K562 (cell line): ENCODE data around the gene TMEM187. TPM values are rescaled to one million over a fixed set of nuclear protein-coding genes. Genes with fewer than 3 reads are reported as not detected.
A peak's percentile ranks its signal among the peaks of the same experiment; 100 is the strongest.

Source experiments
- ATAC-seq: fragments of 200-7000 bp; cut with Tn5 transposase; 3 replicates; pipeline ENCODE4 v1.9.1; 2020; ENCODE audit warnings: moderate library complexity
- BruUV-seq: library from RNA; stranded (reverse); fragments of 400-500 nt; replicated peaks from 2 replicates; lab custom pipeline; 2021; lab: Mats Ljungman, UMichigan
- CTCF ChIA-PET: fragments of 300-600 bp; formaldehyde crosslinking; extraction: SDS; loops from one replicate; lab custom pipeline; 2021; ENCODE audit warnings: low intra/inter-chr PET ratio; lab: Yijun Ruan, JAX
- POLR2A ChIA-PET: fragments of 300-600, 350-650 bp; sonication (Branson Sonifier 250); formaldehyde crosslinking; extraction: SDS; loops from one replicate; lab custom pipeline; 2021; ENCODE audit warnings: antibody characterized with exemption, inconsistent platforms; lab: Yijun Ruan, JAX
- DNase-seq, 4 experiments: peaks; one replicate each; pipeline versions ENCODE4 v3.0.0 to v3.0.0-alpha.2; 2011 to 2018; ENCODE audit warnings: low spot score in 3 of 4, mixed read lengths in 3 of 4; ENCODE audit errors: extremely low read depth in 1 of 4
- FAIRE-seq: peaks from 2 replicates; lab custom pipeline; 2011; peaks lifted over from hg19 to GRCh38; lab: Jason Lieb, UNC
- H2AFZ ChIP-seq: 2 replicates; pipeline ENCODE4 v1.6.0; 2011; ENCODE audit warnings: low read depth, low read length, control low read depth, inconsistent platforms
- H3K27ac ChIP-seq: fragments of 200-600 bp; 3 replicates; pipeline ENCODE4 v1.8.0; 2011; ENCODE audit warnings: low read depth, mild to moderate bottlenecking, control low read depth, inconsistent platforms, low read length, moderate library complexity, mixed read lengths; ENCODE audit errors: extremely low read depth
- H3K27me3 ChIP-seq, 2 experiments: fragments of 300-600 bp in 1 of 2; 2 replicates in 1 of 2; 3 replicates in 1 of 2; pipeline versions ENCODE4 v1.6.0 to v1.8.0; 2011; ENCODE audit warnings: inconsistent platforms in 2 of 2, low read length in 2 of 2, mild to moderate bottlenecking in 1 of 2, mixed read lengths in 1 of 2, moderate library complexity in 1 of 2; ENCODE audit not compliant: control insufficient read depth in 2 of 2, insufficient read depth in 2 of 2
- H3K36me3 ChIP-seq: fragments of 300-600 bp; 3 replicates; pipeline ENCODE4 v1.8.0; 2011; ENCODE audit warnings: mild to moderate bottlenecking, low read length, inconsistent platforms; ENCODE audit not compliant: control insufficient read depth, insufficient read depth
- H3K4me1 ChIP-seq, 2 experiments: fragments of 200-600 bp in 1 of 2; replicated peaks in 1 of 2; 2 replicates in 1 of 2; 3 replicates in 1 of 2; pipeline versions ENCODE4 v1.5.1 to v1.8.0; 2011; ENCODE audit warnings: inconsistent platforms in 2 of 2, low read length in 2 of 2, mild to moderate bottlenecking in 1 of 2, mixed read lengths in 1 of 2, moderate library complexity in 1 of 2; ENCODE audit not compliant: control insufficient read depth in 2 of 2, insufficient read depth in 2 of 2
- H3K4me2 ChIP-seq: 2 replicates; pipeline ENCODE4 v1.6.1; 2011; ENCODE audit warnings: low read length, control low read depth, inconsistent platforms, mixed read lengths; ENCODE audit not compliant: insufficient read depth
- H3K4me3 ChIP-seq: fragments of 200-600 bp; sonication (generic), shearing (Covaris generic); 2 replicates; pipeline ENCODE4 v1.5.1; 2016; ENCODE audit warnings: control low read depth, inconsistent platforms
- H3K79me2 ChIP-seq: fragments of 200-600 bp; 3 replicates; pipeline ENCODE4 v1.8.0; 2011; ENCODE audit warnings: low read length, inconsistent platforms; ENCODE audit not compliant: control insufficient read depth, insufficient read depth
- H3K9ac ChIP-seq, 2 experiments: 2 replicates each; pipeline versions ENCODE4 v1.6.0 to v1.6.1; 2011; ENCODE audit warnings: low read depth in 2 of 2, low read length in 2 of 2, control low read depth in 1 of 2, inconsistent platforms in 1 of 2, mild to moderate bottlenecking in 1 of 2, mixed read lengths in 1 of 2; ENCODE audit not compliant: insufficient read depth in 1 of 2
- H3K9me1 ChIP-seq: one replicate; pipeline ENCODE4 v1.6.0; 2011; ENCODE audit warnings: inconsistent platforms, mild to moderate bottlenecking, low read length, moderate library complexity; ENCODE audit not compliant: control insufficient read depth, insufficient read depth
- H3K9me3 ChIP-seq: replicated peaks from 2 replicates; pipeline ENCODE4 v1.5.1; 2011; ENCODE audit warnings: low read depth, low read length, inconsistent platforms; ENCODE audit not compliant: control insufficient read depth, insufficient read depth
- H4K20me1 ChIP-seq: replicated peaks from 2 replicates; pipeline ENCODE4 v1.6.1; 2011; ENCODE audit warnings: low read length, inconsistent platforms, mixed read lengths; ENCODE audit not compliant: control insufficient read depth, insufficient read depth
- BHLHE40 ChIP-seq: IDR thresholded peaks from 2 replicates; pipeline ENCODE4 v1.6.1; 2011; ENCODE audit warnings: low read length, improper control_type of control experiment
- CBFB ChIP-seq: sonication (generic); formaldehyde crosslinking; IDR thresholded peaks from 2 replicates; pipeline ENCODE4 v1.4.0; 2020; ENCODE audit warnings: mild to moderate bottlenecking, missing genetic modification reagents
- KDM5B ChIP-seq: fragments of 200-600 bp; sonication (generic); IDR thresholded peaks from 2 replicates; pipeline ENCODE4 v1.6.1; 2012; ENCODE audit warnings: low read depth, mild to moderate bottlenecking, moderate library complexity, low read length, control low read depth, inconsistent platforms; ENCODE audit not compliant: insufficient replicate concordance
- POLR2G ChIP-seq: fragments of 200-400 bp; formaldehyde crosslinking; IDR thresholded peaks from 2 replicates; pipeline ENCODE4 v1.6.1; 2017; ENCODE audit warnings: low read depth, mild to moderate bottlenecking, antibody characterized with exemption, low read length, moderate library complexity
- RBFOX2 ChIP-seq: fragments of 200-400 bp; formaldehyde crosslinking; IDR thresholded peaks from 2 replicates; pipeline ENCODE4 v1.6.1; 2017; ENCODE audit warnings: low read depth, mild to moderate bottlenecking, low read length, moderate library complexity
- REST ChIP-seq, 2 experiments: fragments of 450-650 bp; formaldehyde crosslinking in 1 of 2; IDR thresholded peaks; 2 replicates each; pipeline versions ENCODE4 v1.4.0 to v1.6.1; 2014 to 2020; ENCODE audit warnings: mild to moderate bottlenecking in 2 of 2, borderline replicate concordance in 1 of 2, low read depth in 1 of 2
- SFPQ ChIP-seq: fragments of 200-400 bp; formaldehyde crosslinking; IDR thresholded peaks from 2 replicates; pipeline ENCODE4 v1.6.1; 2017; ENCODE audit warnings: mild to moderate bottlenecking, low read depth, low read length, moderate library complexity
- SIN3B ChIP-seq: fragments of 450-650 bp; IDR thresholded peaks from 2 replicates; pipeline ENCODE4 v1.6.1; 2017; ENCODE audit warnings: low read depth, mild to moderate bottlenecking, moderate library complexity
- ZNF143 ChIP-seq: sonication (generic); formaldehyde crosslinking; IDR thresholded peaks from 2 replicates; pipeline ENCODE4 v1.9.0; 2022; ENCODE audit warnings: mild to moderate bottlenecking, missing genetic modification reagents
- whole genome bisulfite sequencing: fragments of 100-300 bp; shearing (Covaris generic); methylation state at CpG from one replicate; pipeline ENCODE4 v1.1.6; 2016; ENCODE audit warnings: low coverage, mixed read lengths; ENCODE audit not compliant: insufficient coverage; ENCODE audit errors: missing lambda C conversion rate; 5-methylcytosine and 5-hydroxymethylcytosine counted together
- in situ Hi-C: fragments of 300-500 bp; cut with MboI; formaldehyde crosslinking; loops from 4 replicates; pipeline ENCODE4 v1.15.0; 2018; ENCODE audit warnings: inconsistent platforms, mixed read lengths
- intact Hi-C: fragments of 100-400 bp; cut with micrococcal nuclease; formaldehyde crosslinking; loops from 2 replicates; pipeline ENCODE4 v1.14.2; 2022
- polyA plus RNA-seq, 8 experiments: library from polyadenylated mRNA; depleted of rRNA in 4 of 8; stranded (reverse) in 5 of 8; unstranded in 3 of 8; fragments of >200 nt; fragmentation: Nextera tagmentation in 2 of 8; fragmentation: Illumina TruSeq in 1 of 8; extraction: Ambion mirVana in 2 of 8; extraction: Trizol in 1 of 8; gene quantifications; 2 replicates each; pipeline versions ENCODE4 v1.2.1 to v1.2.3, GENCODE V29; 2011 to 2014; ENCODE audit warnings: inconsistent platforms in 1 of 8, missing spikeins in 1 of 8
- total RNA-seq, 7 experiments: library from RNA; depleted of rRNA in 6 of 7; stranded (reverse); fragments of >200 nt in 6 of 7; fragmentation: Illumina TruSeq in 2 of 7; extraction: Trizol in 2 of 7; gene quantifications; 2 replicates each; pipeline versions ENCODE4 v1.2.1 to v1.2.3, GENCODE V29; 2011 to 2021; ENCODE audit warnings: low replicate concordance in 1 of 7

The TMEM187 gene
- total and polyA plus RNA-seq, 9 of the 15 experiments (the other 6 are each of a cell fraction or from before 2014, with no cell fraction given): 0.13 to 6.4 (median 1.6) TPM

- no peak for ATAC-seq
- H3K9me3 ChIP-seq: no peaks in the 10 kb centered on the region
- H3K4me3 ChIP-seq: no peak overlapping the region
- 93% methylated on average over 11 of the region's 18 CpGs for WGBS
- H3K4me1 ChIP-seq: peaks cover 0 to 53% of the 10 kb centered on the region in 2 experiments; a peak in 3 of 5 replicates
- no peak overlapping the region for H3K4me2 ChIP-seq
- H3K36me3 ChIP-seq: peaks cover 82% of the 10 kb centered on the region; the same call in 2 of the 3 replicates
- no peak for FAIRE-seq
- ChIA-PET CTCF (no interaction called here), POLR2A (interaction anchor here (1.1 to 2.0 kb wide), 3 partner anchors 15 to 45 kb away, joined by 3 to 8 read pairs (median 3); no protein-coding TSS in a partner anchor)
- peak overlapping the region in 1 of 2 experiments; percentile 55; a peak in 2 of 4 replicates for H3K9ac ChIP-seq
- BruUV-seq: no TSS peak
- H2AFZ ChIP-seq: no peak overlapping the region
- H3K79me2 ChIP-seq: peaks cover 14% of the 10 kb centered on the region
- no peaks in the 10 kb centered on the region for H3K9me1 ChIP-seq
- intact Hi-C loops: no loop called here
- no peaks in the 10 kb centered on the region; the same call in 1 of the 2 replicates for H4K20me1 ChIP-seq
- no peaks in the 10 kb centered on the region for H3K27me3 ChIP-seq
- no peak for DNase-seq
- H3K27ac ChIP-seq: no peak overlapping the region
- in situ Hi-C loops: no loop called here
- TF ChIP-seq REST (IDR thresholded peaks at IDR 0.05; ENCODE audit: borderline replicate concordance): no peak
- TF ChIP-seq REST (CRISPR knock-in tag; IDR thresholded peaks at IDR 0.05; ENCODE audit: low read depth): no peak
- TF ChIP-seq SFPQ: no peak
- TF ChIP-seq CBFB (CRISPR knock-in tag): no peak
- no peak for TF ChIP-seq ZNF143 (CRISPR knock-in tag)
- TF ChIP-seq POLR2G: peak; percentile 75
- TF ChIP-seq SIN3B: no peak
- peak; percentile 83 for TF ChIP-seq RBFOX2
- no peak for TF ChIP-seq BHLHE40
- no peak for TF ChIP-seq KDM5B
Observed at GRCh38 chrX:154011376-154012335, 39.1 kb downstream of the TMEM187 start.
